Gastrocnemius medialis (tissue), 4 donors: Measurements from ENCODE around the gene RMND5A. TPM values are rescaled to one million over a fixed set of nuclear protein-coding genes. Genes with fewer than 3 reads are reported as not detected.

Experiments
- ATAC-seq, 2 donors: fragments of 150-250 bp; one replicate each; pipeline ENCODE4 v1.9.1; 2016
- DNase-seq, 2 donors: peaks; one replicate each; pipeline ENCODE4 v3.0.0-alpha.2; 2019
- H3K27ac ChIP-seq, 4 donors: fragments of 200-600 bp; sonication (generic); 1 replicate in 1 of 4; 2 replicates in 3 of 4; pipeline ENCODE4 v1.5.1; 2016 to 2018; ENCODE audit warnings: mild to moderate bottlenecking in 2 of 4, moderate library complexity in 1 of 4
- H3K27me3 ChIP-seq, 3 donors: fragments of 200-600 bp; sonication (generic) in 2 of 3; 1 replicate in 1 of 3; 2 replicates in 2 of 3; pipeline versions ENCODE4 v1.5.1 to v1.6.0; 2016 to 2019; ENCODE audit warnings: mild to moderate bottlenecking in 1 of 3, moderate library complexity in 1 of 3
- H3K36me3 ChIP-seq, 2 donors: fragments of 200-600 bp; sonication (generic) in 1 of 2; one replicate each; pipeline ENCODE4 v1.5.1; 2017 to 2018
- H3K4me1 ChIP-seq, 2 donors: fragments of 200-600 bp; sonication (generic) in 1 of 2; one replicate each; pipeline ENCODE4 v1.5.1; 2016 to 2017; ENCODE audit warnings: mild to moderate bottlenecking in 2 of 2
- H3K4me3 ChIP-seq, 4 donors: fragments of 200-600 bp; sonication (generic) in 3 of 4; 1 replicate in 1 of 4; 2 replicates in 3 of 4; pipeline ENCODE4 v1.5.1; 2016 to 2019; ENCODE audit warnings: mild to moderate bottlenecking in 2 of 4
- H3K9me3 ChIP-seq, 3 donors: fragments of 200-600 bp; sonication (generic) in 2 of 3; 1 replicate in 1 of 3; 2 replicates in 2 of 3; pipeline ENCODE4 v1.5.1; 2016 to 2019
- POLR2A ChIP-seq, 2 donors: fragments of 450-650 bp; IDR thresholded peaks; one replicate each; pipeline ENCODE4 v1.6.1; 2017; ENCODE audit warnings: antibody characterized with exemption in 2 of 2, mild to moderate bottlenecking in 2 of 2, moderate library complexity in 2 of 2
- in situ Hi-C, 4 donors: fragments of 200-750 bp; cut with MboI; loops; one replicate each; pipeline versions ENCODE4 v1.15.0 to v1.8.0; 2017; ENCODE audit warnings: low sequenced_read_pairs in 4 of 4
- intact Hi-C: fragments of 100-400 bp; cut with DNase I; formaldehyde crosslinking; loops from one replicate; pipeline ENCODE4 v1.15.1; 2023; ENCODE audit warnings: low total_unique reads
- total RNA-seq, 4 donors: library from RNA; depleted of rRNA; stranded (reverse); fragments of >200 nt; gene quantifications; one replicate each; pipeline versions ENCODE4 v1.1.0 to v1.2.3, GENCODE V29; 2016
- TF ChIP-seq, protein P1 (sequence below), 5 experiments: fragments of 450-650 bp in 3 of 5; fragments of 200-600 bp in 2 of 5; sonication (generic) in 2 of 5; IDR thresholded peaks in 4 of 5; conservative IDR thresholded peaks in 1 of 5; 1 replicate in 4 of 5; 2 replicates in 1 of 5; pipeline ENCODE4 v1.5.1; 2016 to 2019; ENCODE audit warnings: antibody characterized with exemption in 5 of 5, mild to moderate bottlenecking in 3 of 5, moderate library complexity in 3 of 5

RMND5A gene
- total RNA-seq, 4 donors from 2014 or later: 88.9 to 113 (median 102) TPM

DNA sequence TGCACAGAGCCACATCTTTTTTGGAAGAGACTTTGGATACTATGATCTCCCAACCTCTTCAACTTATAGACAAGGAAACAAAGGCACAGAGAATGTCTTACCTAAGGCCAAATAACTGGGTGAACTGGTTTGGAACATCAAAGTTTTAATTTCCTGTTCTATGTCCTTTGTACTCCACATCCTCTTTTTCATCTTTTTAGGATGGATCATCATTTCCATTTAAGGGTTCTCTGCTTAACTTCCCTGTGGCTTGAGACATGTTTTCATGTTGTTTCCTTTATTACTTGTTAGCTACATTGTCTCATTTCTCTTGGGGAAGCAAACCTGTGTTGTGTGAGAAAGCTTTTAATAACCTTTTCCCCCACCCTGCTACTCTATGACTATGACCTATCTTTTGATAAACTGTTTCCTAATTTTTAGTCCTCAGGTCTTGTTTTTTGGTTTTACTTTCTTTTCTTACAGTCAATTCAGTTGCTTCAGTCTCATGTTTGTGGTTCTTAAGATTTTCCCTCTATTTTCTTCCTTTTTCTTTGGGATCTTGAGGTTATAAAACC lies 22.5 kb upstream of the RMND5A start:
- Histone ChIP-seq H3K9me3 (no peaks in the 10 kb centered on the region), H3K27me3 (no peaks in the 10 kb centered on the region), H3K4me1 (no peaks in the 10 kb centered on the region), H3K36me3 (no peaks in the 10 kb centered on the region), H3K27ac (no peak overlapping the region), H3K4me3 (no peak overlapping the region)
- in situ Hi-C loops: no loop called here
- ATAC-seq (no peak), DNase-seq (no peak)
- intact Hi-C loops: no loop called here
- TF ChIP-seq POLR2A (IDR thresholded peaks at IDR 0.05): no peak
- TF ChIP-seq, protein P1, sequence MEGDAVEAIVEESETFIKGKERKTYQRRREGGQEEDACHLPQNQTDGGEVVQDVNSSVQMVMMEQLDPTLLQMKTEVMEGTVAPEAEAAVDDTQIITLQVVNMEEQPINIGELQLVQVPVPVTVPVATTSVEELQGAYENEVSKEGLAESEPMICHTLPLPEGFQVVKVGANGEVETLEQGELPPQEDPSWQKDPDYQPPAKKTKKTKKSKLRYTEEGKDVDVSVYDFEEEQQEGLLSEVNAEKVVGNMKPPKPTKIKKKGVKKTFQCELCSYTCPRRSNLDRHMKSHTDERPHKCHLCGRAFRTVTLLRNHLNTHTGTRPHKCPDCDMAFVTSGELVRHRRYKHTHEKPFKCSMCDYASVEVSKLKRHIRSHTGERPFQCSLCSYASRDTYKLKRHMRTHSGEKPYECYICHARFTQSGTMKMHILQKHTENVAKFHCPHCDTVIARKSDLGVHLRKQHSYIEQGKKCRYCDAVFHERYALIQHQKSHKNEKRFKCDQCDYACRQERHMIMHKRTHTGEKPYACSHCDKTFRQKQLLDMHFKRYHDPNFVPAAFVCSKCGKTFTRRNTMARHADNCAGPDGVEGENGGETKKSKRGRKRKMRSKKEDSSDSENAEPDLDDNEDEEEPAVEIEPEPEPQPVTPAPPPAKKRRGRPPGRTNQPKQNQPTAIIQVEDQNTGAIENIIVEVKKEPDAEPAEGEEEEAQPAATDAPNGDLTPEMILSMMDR (IDR thresholded peaks at IDR 0.05 in 4 of 5, conservative IDR thresholded peaks at IDR 0.05 in 1 of 5): no peak

DNA sequence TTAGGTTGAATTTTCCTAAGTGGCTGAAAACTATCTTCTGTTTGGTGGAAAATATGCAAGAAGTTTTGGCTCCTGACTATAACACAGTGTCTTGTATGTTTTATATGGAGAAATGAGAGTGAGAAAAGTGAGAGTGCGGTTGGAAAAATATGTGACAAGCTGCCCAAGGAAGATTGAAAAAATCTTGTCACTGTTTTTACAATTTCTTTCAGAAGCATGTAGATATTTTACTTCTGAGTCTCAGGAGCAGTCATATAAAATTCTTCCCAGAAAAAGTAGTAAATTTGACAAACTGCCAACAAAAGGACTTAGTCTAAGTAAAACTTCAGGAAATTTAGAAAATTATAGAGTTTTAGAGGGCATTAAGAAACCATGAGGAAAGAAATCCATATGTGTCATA lies 19.4 kb upstream of the RMND5A start:
- Histone ChIP-seq H3K4me1 (peaks cover 16 to 20% of the 10 kb centered on the region in 2 donors), H3K9me3 (no peaks in the 10 kb centered on the region), H3K27me3 (no peaks in the 10 kb centered on the region), H3K36me3 (no peaks in the 10 kb centered on the region), H3K27ac (no peak overlapping the region), H3K4me3 (no peak overlapping the region)
- TF ChIP-seq, protein P1 (IDR thresholded peaks at IDR 0.05 in 4 of 5, conservative IDR thresholded peaks at IDR 0.05 in 1 of 5): no peak
- no peak for TF ChIP-seq POLR2A (IDR thresholded peaks at IDR 0.05)
- ATAC-seq (no peak), DNase-seq (no peak)
- intact Hi-C loops: loop anchor here (5.0 kb wide), 2 partner anchors 78 to 138 kb away; partner anchors contain the start of genes CHMP3 and RNF103
- in situ Hi-C loops: loop anchor here in 1 of 4 donors (10.0 kb wide), 1 partner anchor 76 kb away; the partner anchor contains the start of gene RNF103

DNA sequence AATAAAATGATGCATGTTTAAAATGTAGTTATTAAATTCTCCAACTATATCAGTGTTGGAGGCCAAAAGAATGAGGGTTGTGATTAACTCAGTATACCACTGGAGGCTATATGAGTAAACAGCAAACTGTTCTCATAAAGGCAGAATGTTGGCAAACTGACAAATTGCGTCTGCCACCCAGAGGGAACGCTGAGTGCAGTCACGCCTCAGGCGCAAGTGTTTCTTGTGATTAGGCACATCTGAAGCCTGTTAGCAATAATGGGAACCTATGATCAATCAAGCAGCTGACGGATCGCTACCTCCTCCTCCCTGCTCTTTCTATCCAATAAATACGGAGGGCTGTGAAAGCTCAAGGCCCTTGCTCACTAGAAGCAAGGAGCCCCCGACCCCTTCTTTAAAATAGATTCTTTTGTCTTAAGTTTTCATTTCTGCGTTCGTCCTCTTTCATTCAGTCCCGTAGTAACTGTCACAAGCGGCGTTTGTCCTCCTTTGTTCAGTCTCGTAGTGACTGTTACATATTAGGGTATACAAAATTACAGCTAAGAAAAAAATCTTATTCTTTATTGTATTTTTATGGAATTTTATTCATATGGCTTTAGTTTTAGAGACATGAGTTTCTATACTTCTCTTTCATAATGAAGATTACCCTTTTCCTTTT lies 16.3 kb upstream of the RMND5A start:
- DNase-seq: peak; percentile 71 to 85
- peak in 1 of 2 donors; percentile 22 for TF ChIP-seq POLR2A (IDR thresholded peaks at IDR 0.05)
- TF ChIP-seq, protein P1 (IDR thresholded peaks at IDR 0.05 in 4 of 5, conservative IDR thresholded peaks at IDR 0.05 in 1 of 5): peak in 3 of 5 experiments; percentile 12 to 29 (median 21)

DNA sequence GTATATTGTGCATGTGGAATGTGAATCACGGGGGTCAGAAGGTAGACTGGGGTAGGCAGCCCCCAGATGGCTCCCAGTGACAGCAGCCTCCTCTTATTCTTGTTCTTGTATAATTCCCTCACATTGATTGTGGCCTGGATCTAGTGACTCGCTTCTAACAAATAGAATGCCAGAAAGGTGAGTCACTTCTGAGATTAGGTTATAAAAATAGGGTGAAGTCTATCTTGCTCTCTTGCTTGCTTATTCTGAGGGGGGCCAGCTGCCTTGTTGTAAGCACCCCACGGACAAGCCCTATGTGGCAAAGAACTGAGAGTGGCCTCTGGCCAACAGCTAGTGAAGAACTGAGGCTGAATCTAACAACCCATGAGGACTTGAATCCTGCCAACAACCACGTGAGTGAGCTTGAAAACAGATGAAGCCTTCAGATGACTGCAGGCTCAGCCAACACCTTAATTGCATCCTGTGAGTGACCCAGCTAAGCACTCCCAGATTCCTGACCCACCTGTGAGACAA lies 15.6 kb upstream of the RMND5A start:
- DNase-seq (peak; percentile 42 to 67), ATAC-seq (peak; percentile 91 to 95)
- TF ChIP-seq, protein P1 (IDR thresholded peaks at IDR 0.05 in 4 of 5, conservative IDR thresholded peaks at IDR 0.05 in 1 of 5): no peak
- no peak for TF ChIP-seq POLR2A (IDR thresholded peaks at IDR 0.05)
- H3K9me3 ChIP-seq: no peaks in the 10 kb centered on the region
- H3K4me3 ChIP-seq: peak overlapping the region in 2 of 4 donors; percentile 20 to 33
- intact Hi-C loops: loop anchor here (5.0 kb wide), 2 partner anchors 82 to 142 kb away; partner anchors contain the start of genes CHMP3 and RNF103
- H3K36me3 ChIP-seq: no peaks in the 10 kb centered on the region
- in situ Hi-C loops: loop anchor here in 1 of 4 donors (10.0 kb wide), 1 partner anchor 80 kb away; the partner anchor contains the start of gene RNF103
- H3K27me3 ChIP-seq: no peaks in the 10 kb centered on the region
- H3K4me1 ChIP-seq: peaks cover 16 to 20% of the 10 kb centered on the region in 2 donors
- H3K27ac ChIP-seq: peak overlapping the region; percentile 79 to 90 (median 86)

More for the DNA sequence above, 16.3 kb upstream of the RMND5A start:
- intact Hi-C loops: loop anchor here (5.0 kb wide), 2 partner anchors 82 to 142 kb away; partner anchors contain the start of genes CHMP3 and RNF103
- no peaks in the 10 kb centered on the region for H3K9me3 ChIP-seq
- peak; percentile 63 to 70 for ATAC-seq
- H3K27me3 ChIP-seq: no peaks in the 10 kb centered on the region
- H3K4me3 ChIP-seq: peak overlapping the region; percentile 14 to 33 (median 23)
- H3K27ac ChIP-seq: peak overlapping the region; percentile 79 to 90 (median 86)
- H3K36me3 ChIP-seq: no peaks in the 10 kb centered on the region
- H3K4me1 ChIP-seq: peaks cover 16 to 20% of the 10 kb centered on the region in 2 donors
- in situ Hi-C loops: loop anchor here in 1 of 4 donors (10.0 kb wide), 1 partner anchor 79 kb away; the partner anchor contains the start of gene RNF103
